OCI-LY7 (cell line): Measurements from ENCODE around the gene LYRM1. TPM values are rescaled to one million over a fixed set of nuclear protein-coding genes. Genes with fewer than 3 reads are reported as not detected.

Source experiments
- BruUV-seq: library from RNA; stranded (reverse); fragments of 400-500 nt; replicated peaks from 2 replicates; lab custom pipeline; 2021; lab: Mats Ljungman, UMichigan
- CTCF ChIA-PET: fragments of 300-600 bp; sonication (Branson Sonifier 250); formaldehyde crosslinking; loops from one replicate; lab custom pipeline; 2022; ENCODE audit warnings: antibody characterized with exemption; ENCODE audit not compliant: unreplicated experiment; lab: Charles Lee
- POLR2A ChIA-PET: fragments of 300-600 bp; sonication (Branson Sonifier 250); formaldehyde crosslinking; loops from one replicate; lab custom pipeline; 2022; ENCODE audit warnings: antibody characterized with exemption; lab: Charles Lee
- DNase-seq: peaks from one replicate; pipeline ENCODE4 v3.0.0-alpha.2; 2015; ENCODE audit warnings: low spot score
- H2AFZ ChIP-seq: fragments of 200-600 bp; sonication (generic), shearing (Covaris generic); 2 replicates; pipeline ENCODE4 v1.6.1; 2014; ENCODE audit warnings: mild to moderate bottlenecking, antibody characterized with exemption, low read length, moderate library complexity
- H3K27ac ChIP-seq: fragments of 200-600 bp; sonication (generic); 2 replicates; pipeline ENCODE4 v1.5.1; 2014; ENCODE audit warnings: mixed run types, low read depth, mild to moderate bottlenecking, moderate library complexity, low read length, inconsistent platforms; ENCODE audit not compliant: poor library complexity, severe bottlenecking
- H3K36me3 ChIP-seq: fragments of 200-600 bp; sonication (generic); 2 replicates; pipeline ENCODE4 v1.6.1; 2014; ENCODE audit warnings: mild to moderate bottlenecking, antibody characterized with exemption, low read length, moderate library complexity, mixed read lengths; ENCODE audit not compliant: insufficient read depth
- H3K4me1 ChIP-seq: fragments of 200-600 bp; sonication (generic); 2 replicates; pipeline ENCODE4 v1.5.1; 2014; ENCODE audit warnings: mild to moderate bottlenecking, low read length; ENCODE audit not compliant: insufficient read depth, poor library complexity, severe bottlenecking
- H3K4me2 ChIP-seq: fragments of 200-600 bp; sonication (generic); 2 replicates; pipeline ENCODE4 v1.6.1; 2014; ENCODE audit warnings: mild to moderate bottlenecking, low read length
- H3K4me3 ChIP-seq: fragments of 200-600 bp; sonication (generic); 2 replicates; pipeline ENCODE4 v1.5.1; 2014; ENCODE audit warnings: mild to moderate bottlenecking, low read depth, low read length; ENCODE audit not compliant: poor library complexity, severe bottlenecking
- H3K79me2 ChIP-seq: fragments of 200-600 bp; sonication (generic); 2 replicates; pipeline ENCODE4 v1.6.1; 2016; ENCODE audit warnings: low read depth, mild to moderate bottlenecking, low read length, moderate library complexity, mixed read lengths; ENCODE audit not compliant: insufficient read depth
- H3K9me2 ChIP-seq: fragments of 200-600 bp; sonication (generic); 2 replicates; pipeline ENCODE4 v1.6.1; 2016; ENCODE audit warnings: mild to moderate bottlenecking, low read length, mixed read lengths; ENCODE audit not compliant: insufficient read depth
- H3K9me3 ChIP-seq: fragments of 200-600 bp; sonication (generic); 2 replicates; pipeline ENCODE4 v1.6.1; 2014; ENCODE audit warnings: mild to moderate bottlenecking, mixed run types, low read length, mixed read lengths
- H4K20me1 ChIP-seq: fragments of 200-600 bp; sonication (generic); 2 replicates; pipeline ENCODE4 v1.6.1; 2014; ENCODE audit warnings: mild to moderate bottlenecking, antibody characterized with exemption, low read length, moderate library complexity, mixed read lengths; ENCODE audit not compliant: insufficient read depth
- CTCF ChIP-seq: fragments of 200-600 bp; sonication (generic); conservative IDR thresholded peaks from 2 replicates; pipeline ENCODE4 v1.5.1; 2014; ENCODE audit warnings: mild to moderate bottlenecking, antibody characterized with exemption, low read length, moderate library complexity, mixed read lengths
- EZH2phosphoT487 ChIP-seq: fragments of 200-600 bp; sonication (generic); IDR thresholded peaks from 2 replicates; pipeline ENCODE4 v1.6.1; 2018; ENCODE audit warnings: low read depth, borderline replicate concordance, mild to moderate bottlenecking, mixed run types, antibody characterized with exemption, low read length, moderate library complexity, mixed read lengths
- intact Hi-C: fragments of 100-400 bp; cut with micrococcal nuclease; formaldehyde crosslinking; loops from one replicate; pipeline ENCODE4 v1.10.0; 2022; ENCODE audit not compliant: unreplicated experiment
- total RNA-seq, 2 experiments: library from RNA; depleted of rRNA in 1 of 2; stranded (reverse); fragments of >200 nt in 1 of 2; shearing (Covaris generic) in 1 of 2; gene quantifications; 2 replicates each; pipeline ENCODE4 v1.2.3, GENCODE V29; 2014 to 2022

The LYRM1 gene
- total RNA-seq, 2 experiments from 2014 or later = 23.3 to 24.0 TPM

- no peak overlapping the region for H3K4me2 ChIP-seq
- H3K79me2 ChIP-seq = no peaks in the 10 kb centered on the region
- no peaks in the 10 kb centered on the region for H3K9me3 ChIP-seq
- CTCF ChIA-PET = no interaction called here
- H4K20me1 ChIP-seq = no peaks in the 10 kb centered on the region
- no peak overlapping the region for H2AFZ ChIP-seq
- H3K4me1 ChIP-seq = no peaks in the 10 kb centered on the region
- POLR2A ChIA-PET = interaction anchor here (0.6 to 1.5 kb wide), 3 partner anchors 15 to 99 kb away, joined by 3 read pairs; no protein-coding TSS in a partner anchor
- H3K9me2 ChIP-seq = no peaks in the 10 kb centered on the region
- intact Hi-C loops = no loop called here
- no peak overlapping the region for H3K4me3 ChIP-seq
- H3K36me3 ChIP-seq = no peaks in the 10 kb centered on the region
- TF ChIP-seq EZH2phosphoT487 = no peak
- no peak for TF ChIP-seq CTCF
- DNase-seq = no peak
- H3K27ac ChIP-seq = no peak overlapping the region
- BruUV-seq = no TSS peak
Measured at GRCh38 chr16:20918486-20919239, 18.1 kb downstream of the LYRM1 start.

- H3K36me3 ChIP-seq = no peaks in the 10 kb centered on the region
- no peaks in the 10 kb centered on the region for H4K20me1 ChIP-seq
- no peak overlapping the region for H3K4me2 ChIP-seq
- H3K4me3 ChIP-seq = no peak overlapping the region
- H3K9me3 ChIP-seq = no peaks in the 10 kb centered on the region
- ChIA-PET POLR2A (interaction anchor here (0.5 to 1.5 kb wide), 6 partner anchors 16 to 355 kb away, joined by 3 to 5 read pairs (median 3); no protein-coding TSS in a partner anchor), CTCF (no interaction called here)
- no peak for TF ChIP-seq EZH2phosphoT487
- no peak for TF ChIP-seq CTCF
- H3K27ac ChIP-seq = no peak overlapping the region
- H2AFZ ChIP-seq = no peak overlapping the region
- no peak for DNase-seq
- no peaks in the 10 kb centered on the region for H3K79me2 ChIP-seq
- intact Hi-C loops = no loop called here
- H3K4me1 ChIP-seq = no peaks in the 10 kb centered on the region
- BruUV-seq = no TSS peak
- H3K9me2 ChIP-seq = no peaks in the 10 kb centered on the region
Measured at GRCh38 chr16:20920091-20920490, 19.5 kb downstream of the LYRM1 start.

- no TSS peak for BruUV-seq
Measured at GRCh38 chr16:20920799-20921198, 20.2 kb downstream of the LYRM1 start.

More at GRCh38 chr16:20920799-20921198, 20.2 kb downstream of the LYRM1 start:
- no peak overlapping the region for H2AFZ ChIP-seq
- H3K79me2 ChIP-seq = no peaks in the 10 kb centered on the region
- H3K4me2 ChIP-seq = no peak overlapping the region
- no peaks in the 10 kb centered on the region for H3K9me3 ChIP-seq
- H4K20me1 ChIP-seq = no peaks in the 10 kb centered on the region
- no peak overlapping the region for H3K27ac ChIP-seq
- no peak for DNase-seq
- ChIA-PET CTCF (no interaction called here), POLR2A (interaction anchor here (0.5 to 0.6 kb wide), 2 partner anchors 354 to 1271 kb away, joined by 3 to 4 read pairs; no protein-coding TSS in a partner anchor)
- no peaks in the 10 kb centered on the region for H3K4me1 ChIP-seq
- intact Hi-C loops = no loop called here
- no peak for TF ChIP-seq EZH2phosphoT487
- no peak for TF ChIP-seq CTCF
- no peak overlapping the region for H3K4me3 ChIP-seq
- no peaks in the 10 kb centered on the region for H3K36me3 ChIP-seq
- no peaks in the 10 kb centered on the region for H3K9me2 ChIP-seq
